Stomach (tissue), 4 donors: ENCODE data around the gene SGO1.

Experiments used
- POLR2A ChIP-seq, 4 donors: fragments of 450-650 bp; IDR thresholded peaks; one replicate each; pipeline ENCODE4 v1.6.1; 2016; ENCODE audit warnings: antibody characterized with exemption in 4 of 4, control low read depth in 2 of 4, mild to moderate bottlenecking in 1 of 4, moderate library complexity in 1 of 4
- POLR2AphosphoS5 ChIP-seq, 3 donors: sonication (generic); formaldehyde crosslinking; IDR thresholded peaks; one replicate each; pipeline ENCODE4 v1.6.1; 2016; ENCODE audit warnings: antibody characterized with exemption in 3 of 3
- TF ChIP-seq, protein P1 (sequence below), 7 experiments: fragments of 450-650 bp in 4 of 7; fragments of 200-600 bp in 3 of 7; sonication (generic) in 3 of 7; IDR thresholded peaks; one replicate each; pipeline ENCODE4 v1.5.1; 2016 to 2019; ENCODE audit warnings: antibody characterized with exemption in 7 of 7, control low read depth in 2 of 7, mild to moderate bottlenecking in 1 of 7

DNA sequence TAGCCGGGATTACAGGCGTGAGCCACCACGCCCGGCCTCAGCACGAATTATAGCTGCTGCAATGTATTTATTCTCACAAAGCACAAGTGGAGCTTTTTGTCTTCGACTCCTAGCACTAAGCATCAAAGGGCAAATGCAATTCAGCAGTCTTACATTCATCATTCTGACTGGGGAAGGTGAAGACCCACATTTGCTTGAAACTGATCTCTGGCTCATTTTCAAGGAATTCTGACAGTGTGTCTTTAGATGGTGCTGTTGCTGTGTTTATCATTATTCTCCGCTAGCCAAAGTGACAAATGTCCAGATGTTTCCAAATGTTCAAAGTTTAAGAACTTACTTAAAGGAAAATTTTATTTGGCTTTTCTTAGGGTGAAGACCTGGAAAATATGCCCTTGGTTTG, 55.9 kb downstream of the SGO1 start:
- TF ChIP-seq POLR2A (IDR thresholded peaks at IDR 0.05) (no peak), POLR2AphosphoS5 (IDR thresholded peaks at IDR 0.05) (no peak)
- TF ChIP-seq, protein P1, sequence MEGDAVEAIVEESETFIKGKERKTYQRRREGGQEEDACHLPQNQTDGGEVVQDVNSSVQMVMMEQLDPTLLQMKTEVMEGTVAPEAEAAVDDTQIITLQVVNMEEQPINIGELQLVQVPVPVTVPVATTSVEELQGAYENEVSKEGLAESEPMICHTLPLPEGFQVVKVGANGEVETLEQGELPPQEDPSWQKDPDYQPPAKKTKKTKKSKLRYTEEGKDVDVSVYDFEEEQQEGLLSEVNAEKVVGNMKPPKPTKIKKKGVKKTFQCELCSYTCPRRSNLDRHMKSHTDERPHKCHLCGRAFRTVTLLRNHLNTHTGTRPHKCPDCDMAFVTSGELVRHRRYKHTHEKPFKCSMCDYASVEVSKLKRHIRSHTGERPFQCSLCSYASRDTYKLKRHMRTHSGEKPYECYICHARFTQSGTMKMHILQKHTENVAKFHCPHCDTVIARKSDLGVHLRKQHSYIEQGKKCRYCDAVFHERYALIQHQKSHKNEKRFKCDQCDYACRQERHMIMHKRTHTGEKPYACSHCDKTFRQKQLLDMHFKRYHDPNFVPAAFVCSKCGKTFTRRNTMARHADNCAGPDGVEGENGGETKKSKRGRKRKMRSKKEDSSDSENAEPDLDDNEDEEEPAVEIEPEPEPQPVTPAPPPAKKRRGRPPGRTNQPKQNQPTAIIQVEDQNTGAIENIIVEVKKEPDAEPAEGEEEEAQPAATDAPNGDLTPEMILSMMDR (IDR thresholded peaks at IDR 0.05), result no peak
